ENCODE results near the gene GPR3. TPM values are rescaled to one million over a fixed set of nuclear protein-coding genes. Genes with fewer than 3 reads are reported as not detected.
A peak's percentile ranks its signal among the peaks of the same experiment; 100 is the strongest.

GPR3 gene
- total RNA-seq, 2 experiments from 2014 or later, result 0.58 to 0.65 TPM

- POLR2A ChIA-PET, result interaction anchor here (1.1 kb wide), 1 partner anchor 9 kb away, joined by 3 read pairs; no protein-coding TSS in a partner anchor
- H3K9me3 Mint-ChIP-seq, result no peaks in the 10 kb centered on the region
These were observed 20.2 kb upstream of the GPR3 start for GRCh38 chr1:27372022-27372807.

GRCh38 chr1:27372808-27373690, 19.4 kb upstream of the GPR3 start:
- Mint-ChIP-seq H3K27me3 (peaks cover 3% of the 10 kb centered on the region), H3K4me3 (no peak overlapping the region), H3K27ac (no peak overlapping the region), H3K4me1 (peaks cover 15% of the 10 kb centered on the region), H3K9me3 (no peaks in the 10 kb centered on the region), H3K36me3 (ENCODE audit: low read depth) (no peaks in the 10 kb centered on the region)
- DNase-seq, result no peak
- ChIA-PET CTCF (interaction anchor here (0.7 to 1.7 kb wide), 3 partner anchors 15 to 218 kb away, joined by 3 to 6 read pairs (median 3); partner anchors contain the start of gene SLC9A1), POLR2A (interaction anchor here (1.1 kb wide), 1 partner anchor 8 kb away, joined by 3 read pairs; no protein-coding TSS in a partner anchor)

More at GRCh38 chr1:27372022-27372807, 20.2 kb upstream of the GPR3 start:
- Mint-ChIP-seq H3K27me3 (peaks cover 3% of the 10 kb centered on the region), H3K27ac (no peak overlapping the region), H3K36me3 (ENCODE audit: low read depth) (no peaks in the 10 kb centered on the region), H3K4me1 (peaks cover 20% of the 10 kb centered on the region), H3K4me3 (no peak overlapping the region)
- DNase-seq, result no peak
- CTCF ChIA-PET, result interaction anchor here (0.7 to 1.7 kb wide), 4 partner anchors 16 to 217 kb away, joined by 3 to 6 read pairs (median 3); partner anchors contain the start of gene SLC9A1

- no peak within 1 kb of the TSS for H3K27ac Mint-ChIP-seq
- no peaks in the 10 kb centered on the region for H3K36me3 Mint-ChIP-seq (ENCODE audit: low read depth)
- H3K27me3 Mint-ChIP-seq, result peaks cover 3% of the 10 kb centered on the region
- ChIA-PET POLR2A (no interaction called here), CTCF (no interaction called here)
- H3K4me1 Mint-ChIP-seq, result peaks cover 7% of the 10 kb centered on the region
- no peak for DNase-seq
- no peak within 1 kb of the TSS for H3K4me3 Mint-ChIP-seq
- H3K9me3 Mint-ChIP-seq, result no peaks in the 10 kb centered on the region
These were observed 17.9 kb upstream of the GPR3 start, which contains the start of gene FCN3 for GRCh38 chr1:27374362-27375086. Gene FCN3, minus strand, starts transcription at chr1:27374824. Its CDS starts 6 bp downstream, at chr1:27374818.

DNA sequence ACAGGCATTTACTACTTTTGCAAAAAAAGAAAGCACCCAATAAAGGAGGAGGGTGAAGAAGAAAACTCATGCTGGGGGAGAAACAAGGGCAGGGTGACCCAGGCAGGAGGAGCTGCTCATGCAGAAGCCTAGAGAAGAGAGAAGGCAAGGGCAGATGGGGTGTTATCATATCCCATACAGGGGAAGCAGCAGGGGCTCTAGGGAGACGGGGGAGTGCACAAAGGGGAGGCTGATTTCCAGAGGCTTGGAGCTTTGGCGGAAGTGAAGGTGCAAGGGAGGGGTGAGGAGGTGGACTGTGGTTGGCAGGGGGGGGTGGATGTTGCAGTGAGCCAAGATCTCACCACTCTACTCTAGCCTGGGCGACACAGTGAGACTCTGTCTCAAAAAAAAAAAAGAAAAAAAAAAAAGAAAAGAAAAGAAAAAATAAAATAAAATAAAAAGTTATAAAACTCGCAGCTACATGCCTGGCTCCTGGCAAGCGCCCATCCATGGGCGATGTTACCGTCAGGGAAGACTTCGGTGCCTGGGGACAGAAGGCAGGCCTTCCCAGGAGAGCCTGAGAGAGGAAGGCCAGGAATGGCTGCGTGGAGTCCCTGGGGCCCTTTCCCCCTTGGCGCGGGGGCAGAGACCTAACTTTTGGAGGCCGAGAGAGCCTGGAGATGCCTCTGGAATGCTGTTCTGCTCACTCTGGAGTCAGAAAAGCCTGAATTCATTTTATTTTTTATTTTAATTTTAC, 14.5 kb upstream of the GPR3 start:
- Mint-ChIP-seq H3K9me3 (no peaks in the 10 kb centered on the region), H3K27ac (no peak overlapping the region), H3K27me3 (peaks cover 11% of the 10 kb centered on the region), H3K4me1 (no peaks in the 10 kb centered on the region), H3K36me3 (ENCODE audit: low read depth) (no peaks in the 10 kb centered on the region), H3K4me3 (no peak overlapping the region)
- ChIA-PET CTCF (interaction anchor here (0.8 to 1.3 kb wide), 4 partner anchors 9 to 82 kb away, joined by 3 to 4 read pairs (median 3); partner anchors contain the start of gene MAP3K6), POLR2A (interaction anchor here (0.5 to 1.2 kb wide), 2 partner anchors 13 to 18 kb away, joined by 4 to 5 read pairs; no protein-coding TSS in a partner anchor)
- DNase-seq, result no peak

DNA sequence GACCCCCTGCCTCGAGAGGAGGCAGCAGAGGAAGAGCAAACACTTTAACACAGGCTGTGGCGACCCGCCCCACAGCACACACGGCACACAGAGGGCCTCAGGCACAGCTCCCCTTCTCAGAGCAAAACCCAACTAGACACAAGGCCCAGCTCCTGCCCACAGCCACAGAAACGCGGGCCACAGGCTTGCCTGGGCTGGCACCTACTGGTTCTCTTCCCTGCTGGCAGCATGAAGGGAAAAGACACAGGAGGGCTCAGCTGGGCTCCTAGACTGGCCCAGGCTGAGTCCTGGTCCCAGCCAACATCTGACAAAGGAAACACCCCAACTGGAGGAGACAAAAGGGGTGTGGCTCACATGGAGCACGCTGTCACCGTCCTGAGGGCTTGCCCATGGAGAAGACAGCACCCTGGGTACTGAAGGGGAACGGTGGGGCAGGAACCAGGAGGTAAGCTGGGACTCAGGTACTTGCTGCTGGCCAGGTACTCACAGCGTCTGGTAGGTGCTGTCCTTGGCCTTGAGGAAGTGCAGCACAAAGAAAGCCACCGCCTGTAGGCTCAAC, 12.8 kb upstream of the GPR3 start:
- no peak for DNase-seq
- H3K36me3 Mint-ChIP-seq (ENCODE audit: low read depth), result no peaks in the 10 kb centered on the region
- H3K9me3 Mint-ChIP-seq, result no peaks in the 10 kb centered on the region
- H3K4me1 Mint-ChIP-seq, result no peaks in the 10 kb centered on the region
- ChIA-PET CTCF (interaction anchor here (3.1 kb wide), 1 partner anchor 14 kb away, joined by 15 read pairs; the partner anchor contains the start of gene MAP3K6), POLR2A (interaction anchor here (1.0 kb wide), 1 partner anchor 13 kb away, joined by 3 read pairs; the partner anchor contains the start of gene MAP3K6)
- no peak overlapping the region for H3K27ac Mint-ChIP-seq
- H3K4me3 Mint-ChIP-seq, result no peak overlapping the region
- peaks cover 11% of the 10 kb centered on the region for H3K27me3 Mint-ChIP-seq

GRCh38 chr1:27380224-27380623, 12.2 kb upstream of the GPR3 start:
- DNase-seq, result no peak
- Mint-ChIP-seq H3K27me3 (peaks cover 11% of the 10 kb centered on the region), H3K4me1 (no peaks in the 10 kb centered on the region), H3K4me3 (no peak overlapping the region), H3K36me3 (ENCODE audit: low read depth) (no peaks in the 10 kb centered on the region), H3K27ac (no peak overlapping the region), H3K9me3 (no peaks in the 10 kb centered on the region)
- ChIA-PET CTCF (interaction anchor here (3.1 kb wide), 1 partner anchor 14 kb away, joined by 15 read pairs; the partner anchor contains the start of gene MAP3K6), POLR2A (no interaction called here)

DNA sequence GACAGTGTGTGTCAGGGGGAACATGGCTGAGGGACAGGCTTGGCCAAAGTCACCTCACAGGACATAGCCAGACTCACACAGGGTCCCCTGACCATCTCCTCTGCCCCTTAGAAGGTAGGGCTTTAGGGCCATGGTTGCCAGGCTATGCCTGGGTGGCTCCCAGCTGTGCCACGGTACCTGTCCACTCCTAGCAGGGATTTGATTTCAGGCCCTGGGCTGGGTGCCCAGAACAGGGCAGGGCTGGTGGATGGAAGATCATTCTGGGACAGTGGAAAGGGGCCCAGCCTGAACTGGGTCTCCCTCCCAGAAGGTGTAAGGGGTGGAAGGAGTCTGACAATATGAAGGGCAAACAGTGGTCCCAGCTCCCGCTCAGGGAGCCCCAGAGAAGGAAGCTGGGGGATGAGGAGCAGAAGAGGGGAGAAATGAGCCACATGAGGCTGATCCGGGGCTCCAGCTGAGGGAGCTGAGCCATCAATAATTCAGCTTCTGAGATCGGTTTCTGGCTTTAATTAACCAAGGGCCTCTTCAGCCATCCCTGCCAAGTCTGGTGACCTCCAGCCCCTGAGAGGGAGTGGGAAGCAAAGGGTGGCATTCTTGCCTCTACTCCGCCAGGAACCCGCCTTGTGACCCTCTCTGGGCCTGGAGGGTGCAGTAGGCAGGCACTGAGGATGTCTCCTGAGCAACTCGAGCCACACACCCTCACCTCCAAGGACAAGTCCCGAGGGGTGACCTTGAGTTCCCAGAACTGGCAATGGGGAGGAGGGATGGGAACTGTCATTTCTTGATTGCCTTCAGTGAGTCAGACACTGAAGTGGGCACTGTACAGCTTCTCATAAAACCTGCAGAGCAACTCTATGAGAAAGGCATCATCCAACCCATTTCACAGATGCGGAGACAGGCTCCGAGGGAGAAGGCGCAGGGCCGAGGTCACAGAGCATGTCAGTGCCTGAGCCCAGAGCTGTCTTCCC, 11.4 kb upstream of the GPR3 start:
- no peak for DNase-seq
- POLR2A ChIA-PET, result interaction anchor here (1.0 to 1.5 kb wide), 2 partner anchors 9 to 11 kb away, joined by 3 to 4 read pairs; no protein-coding TSS in a partner anchor
- no peaks in the 10 kb centered on the region for H3K4me1 Mint-ChIP-seq
- H3K9me3 Mint-ChIP-seq, result no peaks in the 10 kb centered on the region
- peaks cover 8% of the 10 kb centered on the region for H3K27me3 Mint-ChIP-seq
- H3K4me3 Mint-ChIP-seq, result no peak overlapping the region
- CTCF ChIA-PET, result interaction anchor here (0.5 to 8.9 kb wide), 7 partner anchors 10 to 289 kb away, joined by 3 to 123 read pairs (median 6); partner anchors contain the start of gene MAP3K6
- H3K27ac Mint-ChIP-seq, result no peak overlapping the region
- H3K36me3 Mint-ChIP-seq (ENCODE audit: low read depth), result no peaks in the 10 kb centered on the region

GRCh38 chr1:27381969-27382762, 10.3 kb upstream of the GPR3 start:
- Mint-ChIP-seq H3K36me3 (ENCODE audit: low read depth) (no peaks in the 10 kb centered on the region), H3K4me3 (no peak overlapping the region), H3K9me3 (no peaks in the 10 kb centered on the region), H3K27me3 (peaks cover 15% of the 10 kb centered on the region), H3K4me1 (no peaks in the 10 kb centered on the region), H3K27ac (no peak overlapping the region)
- POLR2A ChIA-PET, result interaction anchor here (1.2 to 1.5 kb wide), 2 partner anchors 10 to 17 kb away, joined by 3 to 4 read pairs; no protein-coding TSS in a partner anchor
- no peak for DNase-seq
- CTCF ChIA-PET, result interaction anchor here (0.9 to 8.9 kb wide), 7 partner anchors 9 to 288 kb away, joined by 3 to 123 read pairs (median 6); partner anchors contain the start of gene MAP3K6

- DNase-seq, result peak; percentile 53
- H3K36me3 Mint-ChIP-seq (ENCODE audit: low read depth), result no peaks in the 10 kb centered on the region
- no peak within 1 kb of the TSS for H3K4me3 Mint-ChIP-seq
- CTCF ChIA-PET, result interaction anchor here (0.9 to 8.9 kb wide), 4 partner anchors 12 to 83 kb away, joined by 3 to 123 read pairs (median 10); partner anchors contain the start of gene MAP3K6
- H3K27me3 Mint-ChIP-seq, result peaks cover 15% of the 10 kb centered on the region
- no peak within 1 kb of the TSS for H3K27ac Mint-ChIP-seq
- no peaks in the 10 kb centered on the region for H3K9me3 Mint-ChIP-seq
- no peaks in the 10 kb centered on the region for H3K4me1 Mint-ChIP-seq
- POLR2A ChIA-PET, result interaction anchor here (1.2 to 1.5 kb wide), 2 partner anchors 9 to 18 kb away, joined by 3 to 4 read pairs; no protein-coding TSS in a partner anchor
These were observed 9.3 kb upstream of the GPR3 start, which contains the start of gene CD164L2 for GRCh38 chr1:27383039-27383605. Gene CD164L2, minus strand, starts transcription at chr1:27383333. Its CDS starts 94 bp downstream, at chr1:27383239.
